ENCODE results near the gene EIF3I. TPM values are rescaled to one million over a fixed set of nuclear protein-coding genes. Genes with fewer than 3 reads are reported as not detected.

The EIF3I gene
- total and polyA plus RNA-seq, 12 donors = 90.3 to 342 (median 106) TPM

DNA sequence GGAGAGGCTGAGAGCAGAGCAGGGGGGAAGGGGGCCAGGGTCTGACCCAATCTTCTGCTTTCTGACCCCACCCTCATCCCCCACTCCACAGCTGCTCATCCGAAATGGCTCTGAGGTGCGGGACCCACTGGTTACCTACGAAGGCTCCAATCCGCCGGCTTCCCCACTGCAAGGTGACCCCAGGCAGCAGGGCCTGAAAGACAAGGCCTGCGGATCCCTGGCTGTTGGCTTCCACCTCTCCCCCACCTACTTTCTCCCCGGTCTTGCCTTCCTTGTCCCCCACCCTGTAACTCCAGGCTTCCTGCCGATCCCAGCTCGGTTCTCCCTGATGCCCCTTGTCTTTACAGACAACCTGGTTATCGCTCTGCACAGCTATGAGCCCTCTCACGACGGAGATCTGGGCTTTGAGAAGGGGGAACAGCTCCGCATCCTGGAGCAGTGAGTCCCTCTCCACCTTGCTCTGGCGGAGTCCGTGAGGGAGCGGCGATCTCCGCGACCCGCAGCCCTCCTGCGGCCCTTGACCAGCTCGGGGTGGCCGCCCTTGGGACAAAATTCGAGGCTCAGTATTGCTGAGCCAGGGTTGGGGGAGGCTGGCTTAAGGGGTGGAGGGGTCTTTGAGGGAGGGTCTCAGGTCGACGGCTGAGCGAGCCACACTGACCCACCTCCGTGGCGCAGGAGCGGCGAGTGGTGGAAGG lies 52.6 kb downstream of the EIF3I start:
- Histone ChIP-seq H3K4me1 (peaks cover 0 to 8% (median 0%) of the 10 kb centered on the region in 9 donors), H3K9me3 (no peaks in the 10 kb centered on the region), H3K27ac (no peak overlapping the region), H3K27me3 (peaks cover 9 to 41% (median 36%) of the 10 kb centered on the region in 7 donors), H3K4me3 (peak overlapping the region in 2 of 10 donors; percentile 30 to 31), H3K36me3 (no peaks in the 10 kb centered on the region)
- WGBS, 2 donors = 55 to 67% methylated on average over 31 of the region's 31 CpGs
- peak in 3 of 8 donors; percentile 9 to 19 (median 16) for ATAC-seq
- TF ChIP-seq, protein P1, sequence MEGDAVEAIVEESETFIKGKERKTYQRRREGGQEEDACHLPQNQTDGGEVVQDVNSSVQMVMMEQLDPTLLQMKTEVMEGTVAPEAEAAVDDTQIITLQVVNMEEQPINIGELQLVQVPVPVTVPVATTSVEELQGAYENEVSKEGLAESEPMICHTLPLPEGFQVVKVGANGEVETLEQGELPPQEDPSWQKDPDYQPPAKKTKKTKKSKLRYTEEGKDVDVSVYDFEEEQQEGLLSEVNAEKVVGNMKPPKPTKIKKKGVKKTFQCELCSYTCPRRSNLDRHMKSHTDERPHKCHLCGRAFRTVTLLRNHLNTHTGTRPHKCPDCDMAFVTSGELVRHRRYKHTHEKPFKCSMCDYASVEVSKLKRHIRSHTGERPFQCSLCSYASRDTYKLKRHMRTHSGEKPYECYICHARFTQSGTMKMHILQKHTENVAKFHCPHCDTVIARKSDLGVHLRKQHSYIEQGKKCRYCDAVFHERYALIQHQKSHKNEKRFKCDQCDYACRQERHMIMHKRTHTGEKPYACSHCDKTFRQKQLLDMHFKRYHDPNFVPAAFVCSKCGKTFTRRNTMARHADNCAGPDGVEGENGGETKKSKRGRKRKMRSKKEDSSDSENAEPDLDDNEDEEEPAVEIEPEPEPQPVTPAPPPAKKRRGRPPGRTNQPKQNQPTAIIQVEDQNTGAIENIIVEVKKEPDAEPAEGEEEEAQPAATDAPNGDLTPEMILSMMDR (IDR thresholded peaks at IDR 0.05) = no peak
- intact Hi-C loops (cut with DNase I) = no loop called here
- no peak for DNase-seq

DNA sequence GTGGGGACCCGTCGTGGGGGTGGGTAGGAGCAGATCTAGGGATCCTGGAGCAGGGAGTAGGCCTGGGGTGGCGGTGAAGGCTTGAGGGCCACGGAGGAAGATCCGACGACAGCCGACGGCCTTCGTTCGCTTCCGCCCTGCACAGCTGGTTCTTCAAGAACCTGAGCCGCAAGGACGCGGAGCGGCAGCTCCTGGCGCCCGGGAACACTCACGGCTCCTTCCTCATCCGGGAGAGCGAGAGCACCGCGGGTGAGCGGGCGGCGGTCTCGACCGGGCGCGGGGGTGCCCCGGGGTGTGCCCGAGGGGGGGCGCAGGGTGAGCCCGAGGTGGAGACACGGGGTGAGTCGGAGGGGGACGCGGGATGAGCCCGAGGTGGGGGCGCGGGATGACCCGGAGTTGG lies 53.2 kb downstream of the EIF3I start:
- peak in 6 of 8 donors; percentile 31 to 58 (median 51) for ATAC-seq
- H3K27me3 ChIP-seq = peaks cover 9 to 41% (median 36%) of the 10 kb centered on the region in 7 donors
- H3K4me3 ChIP-seq = peak overlapping the region in 8 of 10 donors; percentile 6 to 31 (median 19)

DNA sequence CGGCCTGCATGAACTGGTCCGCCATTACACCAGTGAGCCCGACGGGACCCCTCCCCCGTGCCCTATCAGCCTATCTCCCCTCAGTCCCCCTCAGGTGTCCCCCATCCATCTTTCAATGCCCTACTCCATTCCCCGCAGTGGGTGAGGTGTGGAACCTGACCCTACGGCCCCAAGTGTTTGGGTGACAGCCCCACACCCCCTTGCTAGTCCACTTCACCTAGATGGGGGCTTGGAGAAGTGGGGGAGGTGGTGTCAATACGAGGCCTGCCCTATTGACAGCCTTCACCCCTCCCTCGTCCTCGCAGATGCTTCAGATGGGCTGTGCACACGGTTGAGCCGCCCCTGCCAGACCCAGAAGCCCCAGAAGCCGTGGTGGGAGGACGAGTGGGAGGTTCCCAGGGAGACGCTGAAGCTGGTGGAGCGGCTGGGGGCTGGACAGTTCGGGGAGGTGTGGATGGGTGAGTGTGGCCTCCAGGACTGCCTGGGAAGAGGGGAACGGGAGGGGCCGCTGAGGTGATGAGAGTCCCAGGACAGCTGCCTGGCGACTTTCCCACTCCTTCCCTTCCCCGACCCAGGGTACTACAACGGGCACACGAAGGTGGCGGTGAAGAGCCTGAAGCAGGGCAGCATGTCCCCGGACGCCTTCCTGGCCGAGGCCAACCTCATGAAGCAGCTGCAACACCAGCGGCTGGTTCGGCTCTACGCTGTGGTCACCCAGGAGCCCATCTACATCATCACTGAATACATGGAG lies 54.0 kb downstream of the EIF3I start:
- TF ChIP-seq, protein P1 (IDR thresholded peaks at IDR 0.05) = no peak
- DNase-seq = no peak
- Histone ChIP-seq H3K4me1 (peaks cover 0 to 8% (median 0%) of the 10 kb centered on the region in 9 donors), H3K4me3 (no peak overlapping the region), H3K9me3 (no peaks in the 10 kb centered on the region), H3K27ac (no peak overlapping the region), H3K27me3 (peaks cover 9 to 41% (median 36%) of the 10 kb centered on the region in 7 donors), H3K36me3 (peaks cover 0 to 8% (median 0%) of the 10 kb centered on the region in 9 donors)
- no peak for ATAC-seq
- intact Hi-C loops (cut with DNase I) = no loop called here
- 63 to 65% methylated on average over 30 of the region's 30 CpGs for whole genome bisulfite sequencing, 2 donors

More for the DNA sequence above, 53.2 kb downstream of the EIF3I start:
- DNase-seq = peak in 1 of 2 donors; percentile 21
- WGBS, 2 donors = 12 to 13% methylated on average over 41 of the region's 41 CpGs
- Histone ChIP-seq H3K27ac (no peak overlapping the region), H3K36me3 (no peaks in the 10 kb centered on the region), H3K9me3 (no peaks in the 10 kb centered on the region), H3K4me1 (peaks cover 0 to 8% (median 0%) of the 10 kb centered on the region in 9 donors)
- TF ChIP-seq, protein P1 (IDR thresholded peaks at IDR 0.05) = no peak
- intact Hi-C loops (cut with DNase I) = no loop called here

Other genes starting within 250 kb of the EIF3I start
- gene KHDRBS1, start 208.5 kb upstream of the EIF3I start, total RNA-seq = 10 to 100 TPM; 64.6 to 78.3 (median 67.1) TPM
- 10 to 100 TPM; 33.2 to 41.2 TPM for gene KHDRBS1, start 208.5 kb upstream of the EIF3I start, polyA plus RNA-seq
- 10 to 100 TPM in 1 of 10 donors, 1 to 10 TPM in 9; 4.8 to 15.5 (median 6.5) TPM for gene TMEM39B, start 149.5 kb upstream of the EIF3I start, total RNA-seq
- gene TMEM39B, start 149.5 kb upstream of the EIF3I start, polyA plus RNA-seq = 1 to 10 TPM; 7.2 to 7.5 TPM
- 10 to 100 TPM; 73.0 to 92.5 (median 82.6) TPM for gene KPNA6, start 114.4 kb upstream of the EIF3I start, total RNA-seq
- 10 to 100 TPM; 10.2 to 11.3 TPM for gene KPNA6, start 114.4 kb upstream of the EIF3I start, polyA plus RNA-seq
- 10 to 100 TPM; 13.7 to 28.9 (median 17.3) TPM for gene TXLNA, start 42.7 kb upstream of the EIF3I start, total RNA-seq
- gene TXLNA, start 42.7 kb upstream of the EIF3I start, polyA plus RNA-seq = 10 to 100 TPM in 1 of 2 donors, 1 to 10 TPM in 1; 7.5 to 11.7 TPM
- 10 to 100 TPM; 11.8 to 25.5 (median 16.3) TPM for gene CCDC28B, start 21.8 kb upstream of the EIF3I start, total RNA-seq
- gene CCDC28B, start 21.8 kb upstream of the EIF3I start, polyA plus RNA-seq = 10 to 100 TPM; 21.3 to 42.7 TPM
- 1 to 10 TPM in 4 of 10 donors, under 1 TPM in 6; 0.34 to 1.2 (median 0.90) TPM for gene IQCC, start 16.7 kb upstream of the EIF3I start, total RNA-seq
- gene IQCC, start 16.7 kb upstream of the EIF3I start, polyA plus RNA-seq = 1 to 10 TPM in 1 of 2 donors, under 1 TPM in 1; 0.87 to 2.0 TPM
- gene DCDC2B, start 13.3 kb upstream of the EIF3I start, total RNA-seq = not detected
- not detected for gene DCDC2B, start 13.3 kb upstream of the EIF3I start, polyA plus RNA-seq
- gene TMEM234, start 54 bp upstream of the EIF3I start, total RNA-seq = 10 to 100 TPM in 6 of 10 donors, 1 to 10 TPM in 4; 8.1 to 12.8 (median 11.1) TPM
- 10 to 100 TPM; 14.9 to 19.6 TPM for gene TMEM234, start 54 bp upstream of the EIF3I start, polyA plus RNA-seq
- gene FAM167B, start 24.8 kb downstream of the EIF3I start, total RNA-seq = 10 to 100 TPM in 1 of 10 donors, 1 to 10 TPM in 9; 1.0 to 12.5 (median 3.9) TPM
- 10 to 100 TPM; 13.5 to 17.3 TPM for gene FAM167B, start 24.8 kb downstream of the EIF3I start, polyA plus RNA-seq
- 1 to 10 TPM in 4 of 10 donors, under 1 TPM in 6; 0.25 to 7.1 (median 0.86) TPM for gene LCK, start 28.9 kb downstream of the EIF3I start, total RNA-seq
- under 1 TPM; 0.29 to 0.39 TPM for gene LCK, start 28.9 kb downstream of the EIF3I start, polyA plus RNA-seq
- 10 to 100 TPM; 27.5 to 43.5 (median 33.0) TPM for gene HDAC1, start 69.7 kb downstream of the EIF3I start, total RNA-seq
- 10 to 100 TPM; 29.6 to 33.9 TPM for gene HDAC1, start 69.7 kb downstream of the EIF3I start, polyA plus RNA-seq
- gene MARCKSL1, start 113.8 kb downstream of the EIF3I start, total RNA-seq = 10 to 100 TPM in 8 of 10 donors, 1 to 10 TPM in 2; 6.3 to 27.4 (median 13.2) TPM
- 10 to 100 TPM; 21.1 to 61.1 TPM for gene MARCKSL1, start 113.8 kb downstream of the EIF3I start, polyA plus RNA-seq
- 1 to 10 TPM in 9 of 10 donors, under 1 TPM in 1; 0.93 to 5.2 (median 2.2) TPM for gene FAM229A, start 140.1 kb downstream of the EIF3I start, total RNA-seq
- gene FAM229A, start 140.1 kb downstream of the EIF3I start, polyA plus RNA-seq = 10 to 100 TPM in 1 of 2 donors, 1 to 10 TPM in 1; 2.8 to 13.4 TPM
- gene TSSK3, start 140.1 kb downstream of the EIF3I start, total RNA-seq = 1 to 10 TPM in 7 of 10 donors, under 1 TPM in 3; 0.47 to 5.8 (median 1.7) TPM
- 1 to 10 TPM in 1 of 2 donors, under 1 TPM in 1; 0.10 to 4.4 TPM for gene TSSK3, start 140.1 kb downstream of the EIF3I start, polyA plus RNA-seq
- gene BSDC1, start 172.0 kb downstream of the EIF3I start, total RNA-seq = 10 to 100 TPM; 37.2 to 49.4 (median 45.9) TPM
- gene BSDC1, start 172.0 kb downstream of the EIF3I start, polyA plus RNA-seq = 10 to 100 TPM; 21.4 to 24.1 TPM
- gene ZBTB8B, start 242.7 kb downstream of the EIF3I start, total RNA-seq = under 1 TPM in 5 of 10 donors, not detected in 5; 0.02 to 0.04 (median 0.02) TPM
- under 1 TPM in 1 of 2 donors, not detected in 1; under 0.01 TPM for gene ZBTB8B, start 242.7 kb downstream of the EIF3I start, polyA plus RNA-seq